H1 (cell line): ENCODE results near the gene ELOA. TPM values are rescaled to one million over a fixed set of nuclear protein-coding genes. Genes with fewer than 3 reads are reported as not detected.
A peak's percentile ranks its signal among the peaks of the same experiment; 100 is the strongest.

Source experiments
- CEBPB ChIP-seq: IDR thresholded peaks from 2 replicates; pipeline ENCODE4 v1.6.1; 2012; ENCODE audit warnings: low read depth, low read length
- JUN ChIP-seq: IDR thresholded peaks from 2 replicates; pipeline ENCODE4 v1.6.1; 2011; ENCODE audit warnings: low read depth, mild to moderate bottlenecking, improper control_type of control experiment, low read length
- KDM5A ChIP-seq: fragments of 200-600 bp; IDR thresholded peaks from 2 replicates; pipeline ENCODE4 v1.7.1; 2012; ENCODE audit warnings: mild to moderate bottlenecking, low read length, inconsistent platforms, mixed read lengths
- RXRA ChIP-seq: IDR thresholded peaks from 2 replicates; pipeline ENCODE4 v1.6.1; 2011; ENCODE audit warnings: low read depth, mild to moderate bottlenecking, low read length, moderate library complexity; ENCODE audit not compliant: insufficient read depth
- ZNF274 ChIP-seq: IDR thresholded peaks from 2 replicates; pipeline ENCODE4 v1.7.0; 2012; ENCODE audit warnings: low read length, borderline replicate concordance; ENCODE audit errors: extremely low read depth
- polyA plus RNA-seq, 7 experiments: library from polyadenylated mRNA; depleted of rRNA in 3 of 7; stranded (reverse) in 5 of 7; unstranded in 2 of 7; fragments of >200 nt in 5 of 7; fragments of 200-250 nt in 2 of 7; gene quantifications; 1 replicate in 5 of 7; 2 replicates in 1 of 7; 4 replicates in 1 of 7; pipeline versions ENCODE4 v1.2.1 to v1.2.3, GENCODE V29; 2011 to 2013; ENCODE audit warnings: missing spikeins in 2 of 7, mixed read lengths in 2 of 7
- total RNA-seq: library from RNA; stranded (reverse); fragmentation: NEBNext Ultra II Directional; extraction: Animal tissue kit (Norgen Biotek cat#: 25700); gene quantifications from 2 replicates; pipeline ENCODE4 v1.2.1, GENCODE V29; 2021
- TF ChIP-seq, protein P1 (sequence below): fragments of 300-600 bp; sonication (generic); IDR thresholded peaks from 2 replicates; pipeline ENCODE4 v1.7.1; 2012; ENCODE audit warnings: low read length, moderate library complexity, mild to moderate bottlenecking, inconsistent platforms; ENCODE audit not compliant: insufficient replicate concordance
- TF ChIP-seq, protein P2 (sequence below), 3 experiments: IDR thresholded peaks; 1 replicate in 2 of 3; 2 replicates in 1 of 3; pipeline versions ENCODE4 v1.5.1 to v1.6.1; 2011; ENCODE audit warnings: low read length in 3 of 3, mild to moderate bottlenecking in 3 of 3, inconsistent platforms in 2 of 3, low read depth in 1 of 3, moderate library complexity in 1 of 3; ENCODE audit not compliant: insufficient read depth in 1 of 3; ENCODE audit errors: control extremely low read depth in 1 of 3

ELOA gene
- total and polyA plus RNA-seq, 2 of the 8 experiments (the other 6 are each of a cell fraction or from before 2014, with no cell fraction given), result 15.7 to 61.1 TPM

DNA sequence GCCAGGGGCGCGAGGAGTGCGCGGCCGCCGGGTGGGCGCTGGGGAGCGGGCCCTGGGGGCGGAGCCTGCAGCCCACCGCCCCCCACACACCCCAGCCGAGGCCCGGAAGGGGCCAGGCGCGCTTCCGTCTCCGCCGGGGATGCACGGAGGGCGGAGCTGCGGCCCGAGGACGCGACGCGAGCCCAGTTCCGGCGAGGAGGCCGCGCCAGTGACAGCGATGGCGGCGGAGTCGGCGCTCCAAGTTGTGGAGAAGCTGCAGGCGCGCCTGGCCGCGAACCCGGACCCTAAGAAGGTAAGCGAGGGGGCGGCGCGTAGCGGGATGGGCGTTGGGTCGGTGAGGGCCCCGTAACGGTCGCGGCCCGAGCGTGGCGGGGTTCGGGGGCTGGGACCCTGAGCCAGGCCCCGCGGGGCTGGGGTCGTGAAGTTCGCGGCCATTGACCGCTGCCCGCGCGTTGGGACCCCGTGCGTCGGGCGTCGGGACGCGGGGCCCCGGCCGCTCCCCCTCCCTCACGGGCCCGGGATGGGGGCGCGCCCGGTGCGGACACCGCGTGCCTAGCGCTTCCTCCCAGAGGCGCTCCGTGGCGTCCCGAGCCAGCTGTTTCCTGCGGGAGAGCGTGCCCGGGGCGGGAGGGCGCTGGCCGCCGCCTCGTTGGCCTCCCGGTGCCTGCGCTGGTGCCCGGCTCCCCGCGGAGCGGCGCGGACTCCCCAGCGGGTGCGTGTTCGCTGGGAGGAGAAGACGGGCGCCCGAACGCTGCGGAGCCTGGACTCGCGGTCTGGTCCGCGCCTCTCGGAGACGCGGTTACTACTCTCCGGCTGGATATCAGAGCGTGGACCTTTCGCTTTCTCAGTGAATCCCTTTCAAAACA lies at the start of gene ELOA (continued):
- TF ChIP-seq, protein P1, sequence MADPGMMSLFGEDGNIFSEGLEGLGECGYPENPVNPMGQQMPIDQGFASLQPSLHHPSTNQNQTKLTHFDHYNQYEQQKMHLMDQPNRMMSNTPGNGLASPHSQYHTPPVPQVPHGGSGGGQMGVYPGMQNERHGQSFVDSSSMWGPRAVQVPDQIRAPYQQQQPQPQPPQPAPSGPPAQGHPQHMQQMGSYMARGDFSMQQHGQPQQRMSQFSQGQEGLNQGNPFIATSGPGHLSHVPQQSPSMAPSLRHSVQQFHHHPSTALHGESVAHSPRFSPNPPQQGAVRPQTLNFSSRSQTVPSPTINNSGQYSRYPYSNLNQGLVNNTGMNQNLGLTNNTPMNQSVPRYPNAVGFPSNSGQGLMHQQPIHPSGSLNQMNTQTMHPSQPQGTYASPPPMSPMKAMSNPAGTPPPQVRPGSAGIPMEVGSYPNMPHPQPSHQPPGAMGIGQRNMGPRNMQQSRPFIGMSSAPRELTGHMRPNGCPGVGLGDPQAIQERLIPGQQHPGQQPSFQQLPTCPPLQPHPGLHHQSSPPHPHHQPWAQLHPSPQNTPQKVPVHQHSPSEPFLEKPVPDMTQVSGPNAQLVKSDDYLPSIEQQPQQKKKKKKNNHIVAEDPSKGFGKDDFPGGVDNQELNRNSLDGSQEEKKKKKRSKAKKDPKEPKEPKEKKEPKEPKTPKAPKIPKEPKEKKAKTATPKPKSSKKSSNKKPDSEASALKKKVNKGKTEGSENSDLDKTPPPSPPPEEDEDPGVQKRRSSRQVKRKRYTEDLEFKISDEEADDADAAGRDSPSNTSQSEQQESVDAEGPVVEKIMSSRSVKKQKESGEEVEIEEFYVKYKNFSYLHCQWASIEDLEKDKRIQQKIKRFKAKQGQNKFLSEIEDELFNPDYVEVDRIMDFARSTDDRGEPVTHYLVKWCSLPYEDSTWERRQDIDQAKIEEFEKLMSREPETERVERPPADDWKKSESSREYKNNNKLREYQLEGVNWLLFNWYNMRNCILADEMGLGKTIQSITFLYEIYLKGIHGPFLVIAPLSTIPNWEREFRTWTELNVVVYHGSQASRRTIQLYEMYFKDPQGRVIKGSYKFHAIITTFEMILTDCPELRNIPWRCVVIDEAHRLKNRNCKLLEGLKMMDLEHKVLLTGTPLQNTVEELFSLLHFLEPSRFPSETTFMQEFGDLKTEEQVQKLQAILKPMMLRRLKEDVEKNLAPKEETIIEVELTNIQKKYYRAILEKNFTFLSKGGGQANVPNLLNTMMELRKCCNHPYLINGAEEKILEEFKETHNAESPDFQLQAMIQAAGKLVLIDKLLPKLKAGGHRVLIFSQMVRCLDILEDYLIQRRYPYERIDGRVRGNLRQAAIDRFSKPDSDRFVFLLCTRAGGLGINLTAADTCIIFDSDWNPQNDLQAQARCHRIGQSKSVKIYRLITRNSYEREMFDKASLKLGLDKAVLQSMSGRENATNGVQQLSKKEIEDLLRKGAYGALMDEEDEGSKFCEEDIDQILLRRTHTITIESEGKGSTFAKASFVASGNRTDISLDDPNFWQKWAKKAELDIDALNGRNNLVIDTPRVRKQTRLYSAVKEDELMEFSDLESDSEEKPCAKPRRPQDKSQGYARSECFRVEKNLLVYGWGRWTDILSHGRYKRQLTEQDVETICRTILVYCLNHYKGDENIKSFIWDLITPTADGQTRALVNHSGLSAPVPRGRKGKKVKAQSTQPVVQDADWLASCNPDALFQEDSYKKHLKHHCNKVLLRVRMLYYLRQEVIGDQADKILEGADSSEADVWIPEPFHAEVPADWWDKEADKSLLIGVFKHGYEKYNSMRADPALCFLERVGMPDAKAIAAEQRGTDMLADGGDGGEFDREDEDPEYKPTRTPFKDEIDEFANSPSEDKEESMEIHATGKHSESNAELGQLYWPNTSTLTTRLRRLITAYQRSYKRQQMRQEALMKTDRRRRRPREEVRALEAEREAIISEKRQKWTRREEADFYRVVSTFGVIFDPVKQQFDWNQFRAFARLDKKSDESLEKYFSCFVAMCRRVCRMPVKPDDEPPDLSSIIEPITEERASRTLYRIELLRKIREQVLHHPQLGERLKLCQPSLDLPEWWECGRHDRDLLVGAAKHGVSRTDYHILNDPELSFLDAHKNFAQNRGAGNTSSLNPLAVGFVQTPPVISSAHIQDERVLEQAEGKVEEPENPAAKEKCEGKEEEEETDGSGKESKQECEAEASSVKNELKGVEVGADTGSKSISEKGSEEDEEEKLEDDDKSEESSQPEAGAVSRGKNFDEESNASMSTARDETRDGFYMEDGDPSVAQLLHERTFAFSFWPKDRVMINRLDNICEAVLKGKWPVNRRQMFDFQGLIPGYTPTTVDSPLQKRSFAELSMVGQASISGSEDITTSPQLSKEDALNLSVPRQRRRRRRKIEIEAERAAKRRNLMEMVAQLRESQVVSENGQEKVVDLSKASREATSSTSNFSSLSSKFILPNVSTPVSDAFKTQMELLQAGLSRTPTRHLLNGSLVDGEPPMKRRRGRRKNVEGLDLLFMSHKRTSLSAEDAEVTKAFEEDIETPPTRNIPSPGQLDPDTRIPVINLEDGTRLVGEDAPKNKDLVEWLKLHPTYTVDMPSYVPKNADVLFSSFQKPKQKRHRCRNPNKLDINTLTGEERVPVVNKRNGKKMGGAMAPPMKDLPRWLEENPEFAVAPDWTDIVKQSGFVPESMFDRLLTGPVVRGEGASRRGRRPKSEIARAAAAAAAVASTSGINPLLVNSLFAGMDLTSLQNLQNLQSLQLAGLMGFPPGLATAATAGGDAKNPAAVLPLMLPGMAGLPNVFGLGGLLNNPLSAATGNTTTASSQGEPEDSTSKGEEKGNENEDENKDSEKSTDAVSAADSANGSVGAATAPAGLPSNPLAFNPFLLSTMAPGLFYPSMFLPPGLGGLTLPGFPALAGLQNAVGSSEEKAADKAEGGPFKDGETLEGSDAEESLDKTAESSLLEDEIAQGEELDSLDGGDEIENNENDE, result no peak
- TF ChIP-seq ZNF274 (no peak), CEBPB (no peak), RXRA (no peak), JUN (no peak), KDM5A (peak; percentile 69)
- TF ChIP-seq, protein P2, sequence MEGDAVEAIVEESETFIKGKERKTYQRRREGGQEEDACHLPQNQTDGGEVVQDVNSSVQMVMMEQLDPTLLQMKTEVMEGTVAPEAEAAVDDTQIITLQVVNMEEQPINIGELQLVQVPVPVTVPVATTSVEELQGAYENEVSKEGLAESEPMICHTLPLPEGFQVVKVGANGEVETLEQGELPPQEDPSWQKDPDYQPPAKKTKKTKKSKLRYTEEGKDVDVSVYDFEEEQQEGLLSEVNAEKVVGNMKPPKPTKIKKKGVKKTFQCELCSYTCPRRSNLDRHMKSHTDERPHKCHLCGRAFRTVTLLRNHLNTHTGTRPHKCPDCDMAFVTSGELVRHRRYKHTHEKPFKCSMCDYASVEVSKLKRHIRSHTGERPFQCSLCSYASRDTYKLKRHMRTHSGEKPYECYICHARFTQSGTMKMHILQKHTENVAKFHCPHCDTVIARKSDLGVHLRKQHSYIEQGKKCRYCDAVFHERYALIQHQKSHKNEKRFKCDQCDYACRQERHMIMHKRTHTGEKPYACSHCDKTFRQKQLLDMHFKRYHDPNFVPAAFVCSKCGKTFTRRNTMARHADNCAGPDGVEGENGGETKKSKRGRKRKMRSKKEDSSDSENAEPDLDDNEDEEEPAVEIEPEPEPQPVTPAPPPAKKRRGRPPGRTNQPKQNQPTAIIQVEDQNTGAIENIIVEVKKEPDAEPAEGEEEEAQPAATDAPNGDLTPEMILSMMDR (IDR thresholded peaks at IDR 0.05; ENCODE audit: control extremely low read depth in 1 of 3, insufficient read depth in 1 of 3, low read depth in 1 of 3, low read length in 3 of 3), result no peak
